ENCODE measurements around the gene PVALB.
A peak's percentile ranks its signal among the peaks of the same experiment; 100 is the strongest.

The PVALB gene

DNA sequence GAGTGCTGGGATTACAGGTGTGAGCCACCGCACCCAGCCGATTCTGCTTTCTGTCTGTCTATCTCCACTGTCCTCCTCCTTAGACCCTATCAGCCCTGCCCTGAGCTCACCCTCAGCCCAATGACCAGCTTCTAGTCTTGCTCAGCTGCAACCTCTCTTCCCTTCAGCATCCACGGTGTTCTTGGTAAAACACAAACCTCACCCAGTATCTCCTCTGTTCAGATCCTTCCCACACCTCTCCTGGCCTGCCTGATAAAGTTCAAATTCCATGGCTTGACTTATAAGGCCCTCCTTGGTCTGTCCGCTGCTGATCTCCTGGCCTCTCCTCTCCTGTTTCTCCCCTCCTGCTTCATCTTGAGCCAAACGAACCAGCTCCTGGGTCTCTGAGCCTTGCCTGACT, 29.4 kb upstream of the PVALB start:
- no peak for DNase-seq

- DNase-seq, result no peak
Measured at GRCh38 chr22:36840106-36840505, 23.3 kb upstream of the PVALB start.

DNA sequence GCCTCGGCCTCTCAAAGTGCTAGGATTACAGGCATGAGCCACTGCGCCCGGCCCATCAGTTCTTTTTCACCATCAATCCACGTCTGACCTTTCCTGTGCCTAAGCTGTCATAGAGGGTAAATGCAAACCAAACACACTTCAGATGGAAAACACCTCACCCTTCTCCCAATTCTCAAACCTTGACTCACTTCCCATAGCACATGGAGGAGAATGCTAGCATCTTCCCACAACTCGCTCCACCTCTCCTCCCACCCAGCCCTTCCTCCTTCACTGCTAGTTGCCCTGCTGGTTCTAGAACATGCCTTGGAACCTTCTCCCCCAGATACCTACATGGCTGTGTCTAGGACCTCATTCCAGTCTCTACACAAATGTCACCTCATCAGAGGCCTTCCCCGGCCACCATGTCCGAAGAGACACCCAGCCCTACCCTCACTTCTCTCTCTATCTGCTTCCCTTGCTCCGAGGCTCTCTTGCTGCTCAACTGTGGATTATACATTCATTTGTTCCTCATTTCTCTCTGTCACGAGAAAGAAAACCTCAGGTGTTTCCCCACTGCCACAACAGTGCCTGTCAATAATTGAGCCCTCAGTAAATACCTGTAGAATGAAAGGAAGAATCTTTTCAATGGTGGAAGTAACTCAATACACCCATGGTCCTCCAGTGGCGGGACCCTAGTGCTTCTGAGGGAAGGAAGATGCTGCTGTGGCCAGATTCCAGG, 22.7 kb upstream of the PVALB start:
- no peak for DNase-seq

- DNase-seq, result no peak
Measured at GRCh38 chr22:36838119-36839030, 21.5 kb upstream of the PVALB start.

- DNase-seq, result no peak
Measured at GRCh38 chr22:36835903-36836302, 19.1 kb upstream of the PVALB start.

- DNase-seq, result no peak
Measured at GRCh38 chr22:36833073-36833472, 16.2 kb upstream of the PVALB start.

- DNase-seq, result no peak
Measured at GRCh38 chr22:36831717-36832116, 14.9 kb upstream of the PVALB start.

- DNase-seq, result no peak
Measured at GRCh38 chr22:36831206-36831605, 14.4 kb upstream of the PVALB start.

- DNase-seq, result no peak
Measured at GRCh38 chr22:36830601-36831000, 13.8 kb upstream of the PVALB start.

- no peak for DNase-seq
Measured at GRCh38 chr22:36829370-36830002, 12.7 kb upstream of the PVALB start.

- DNase-seq, result no peak
Measured at GRCh38 chr22:36828815-36829214, 12.0 kb upstream of the PVALB start.

DNA sequence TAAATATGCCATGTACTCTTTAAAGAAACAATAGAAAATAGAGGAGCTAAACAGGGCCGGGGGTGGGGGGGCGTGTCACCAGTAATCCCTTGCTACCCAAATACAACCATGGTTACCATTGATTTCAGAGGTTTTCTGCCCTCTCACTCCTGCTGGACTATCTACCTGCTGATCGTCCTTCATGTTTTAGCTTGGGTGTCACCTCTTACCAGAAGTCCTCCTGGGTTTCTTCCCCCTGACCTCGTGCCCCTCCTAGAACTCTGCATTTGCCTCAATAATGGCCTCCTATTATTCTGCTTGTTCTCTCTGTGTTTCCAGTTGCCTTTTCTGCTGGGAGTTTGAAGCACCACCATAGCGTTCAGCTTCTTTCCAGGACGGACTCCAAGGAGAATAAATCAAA, 9.4 kb upstream of the PVALB start:
- DNase-seq, result no peak

GRCh38 chr22:36824655-36825054, 7.8 kb upstream of the PVALB start:
- DNase-seq, result no peak

DNA sequence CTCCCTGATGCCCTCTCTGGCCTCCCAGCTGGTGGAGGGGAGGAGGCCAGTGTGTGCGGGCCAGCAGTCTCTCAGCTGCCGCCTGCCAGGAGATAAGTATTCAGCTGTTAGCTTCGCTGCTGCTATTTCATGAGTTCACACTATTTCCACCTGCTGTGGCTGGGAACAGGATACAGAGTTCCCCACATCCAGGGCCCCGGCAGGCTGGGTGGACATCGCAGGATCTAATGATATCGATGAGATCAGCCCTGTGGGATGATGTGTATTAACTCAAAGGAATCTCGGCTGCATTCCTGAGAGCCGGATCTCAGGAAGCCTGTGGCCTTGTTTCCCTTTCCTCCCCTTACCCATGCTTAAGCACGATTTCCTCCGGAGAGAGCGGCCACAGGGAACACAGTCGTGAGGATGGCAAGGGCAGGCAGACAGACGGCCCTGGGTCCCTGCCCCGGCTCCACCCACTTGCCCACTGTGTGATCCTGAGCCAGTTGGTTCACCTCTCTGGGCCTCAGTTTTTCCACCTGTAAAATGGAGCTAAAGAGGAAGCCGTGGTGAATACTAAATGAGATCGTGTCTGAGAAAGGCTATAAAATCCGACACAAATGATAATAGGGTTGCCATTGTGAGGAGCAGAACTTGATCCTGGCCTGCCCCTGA, 6.5 kb upstream of the PVALB start:
- DNase-seq, result peak; percentile 71

DNA sequence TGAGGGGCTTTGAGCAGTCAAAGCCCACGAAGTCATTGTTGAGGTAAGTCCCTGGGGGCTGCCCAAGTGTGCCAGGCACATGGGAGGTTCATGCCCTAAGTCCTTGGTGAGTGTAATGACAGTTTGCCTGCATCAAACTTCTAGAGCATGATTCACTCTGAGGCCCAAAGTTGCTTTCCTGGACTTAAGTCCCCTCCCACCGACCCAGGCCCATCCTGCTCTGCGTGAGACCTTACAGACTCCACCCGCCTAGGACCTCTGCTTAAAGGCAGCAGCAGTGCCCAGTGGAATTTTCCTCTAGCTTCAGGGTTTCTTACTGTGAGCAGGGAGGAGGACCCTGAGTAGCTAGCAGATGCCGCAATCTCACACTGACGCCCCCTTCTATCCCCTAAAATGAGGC, 5.7 kb upstream of the PVALB start:
- no peak for DNase-seq

GRCh38 chr22:36819112-36819511, 2.3 kb upstream of the PVALB start:
- DNase-seq, result no peak

DNA sequence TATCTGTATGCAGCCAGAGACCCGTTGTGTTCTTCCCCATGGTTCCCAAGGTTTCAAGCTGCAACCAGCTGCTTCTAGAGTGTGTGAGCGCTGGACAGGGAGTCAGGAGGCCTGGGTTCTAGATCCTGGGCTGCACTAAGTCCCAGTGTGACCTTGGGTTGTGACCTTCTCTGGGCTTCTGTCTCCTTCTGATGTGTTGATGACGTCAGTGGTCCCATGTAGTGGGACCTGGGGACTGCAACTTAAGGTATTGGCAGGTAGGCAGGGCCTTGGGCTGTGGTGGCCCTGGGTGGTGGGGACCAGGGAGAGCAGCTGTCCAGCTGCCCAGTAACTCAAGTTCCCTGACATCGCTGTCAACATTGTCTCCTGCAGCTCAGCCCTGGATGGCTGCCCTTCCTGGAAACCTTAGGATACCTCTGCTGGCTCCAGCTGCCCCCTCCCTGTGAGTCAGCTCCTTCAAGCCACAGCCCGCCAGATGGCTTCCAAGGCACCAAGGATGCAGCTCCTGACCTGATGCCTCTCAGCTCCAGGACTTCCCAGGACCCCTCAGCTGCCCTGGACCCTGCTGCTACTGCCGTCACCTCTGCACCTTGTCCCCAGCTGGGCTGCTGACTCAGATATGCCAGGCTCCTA, 1.3 kb upstream of the PVALB start:
- DNase-seq, result no peak

GRCh38 chr22:36817525-36817848, 652 bp upstream of the PVALB start:
- DNase-seq, result no peak

- DNase-seq, result no peak
Measured at GRCh38 chr22:36816339-36816635, 548 bp downstream of the PVALB start.

DNA sequence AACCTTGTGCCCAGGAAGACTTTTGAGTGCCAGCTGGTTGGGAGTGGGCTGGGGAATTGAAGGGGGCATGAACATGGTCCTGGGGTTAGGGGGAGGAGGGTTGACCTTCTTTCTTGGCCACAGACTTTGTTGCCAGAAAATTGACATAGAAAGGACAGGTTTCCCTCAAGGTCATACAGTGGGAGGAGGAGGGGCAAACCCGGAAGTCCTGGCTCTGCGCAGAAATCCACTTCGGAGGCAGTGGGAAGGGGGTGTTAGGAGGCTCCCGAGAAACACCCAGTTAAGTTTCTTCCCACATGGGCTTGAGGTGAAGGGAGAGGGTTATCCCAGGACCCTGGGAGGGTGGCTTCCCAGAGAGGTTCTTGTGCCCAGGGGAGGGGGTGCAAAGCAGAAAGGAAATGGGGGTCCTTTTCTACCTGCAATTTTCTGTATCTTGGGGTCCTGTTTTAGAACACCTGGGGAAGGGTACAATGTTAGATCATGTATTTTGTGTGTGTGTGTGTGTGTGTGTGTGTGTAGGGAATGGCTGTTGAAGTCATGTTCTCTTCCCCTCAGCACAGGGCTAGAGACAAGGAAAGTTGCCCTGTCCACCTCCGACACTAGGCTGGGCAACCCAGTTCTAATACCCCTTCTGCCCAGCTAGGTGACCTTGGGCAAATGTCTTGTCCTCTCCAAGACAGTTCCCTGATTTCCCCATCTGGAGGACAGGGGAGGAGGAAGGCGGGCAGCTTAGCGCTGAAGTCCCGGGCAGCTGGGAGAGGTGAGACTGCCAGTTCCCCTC, 1.1 kb downstream of the PVALB start:
- no peak for DNase-seq

DNA sequence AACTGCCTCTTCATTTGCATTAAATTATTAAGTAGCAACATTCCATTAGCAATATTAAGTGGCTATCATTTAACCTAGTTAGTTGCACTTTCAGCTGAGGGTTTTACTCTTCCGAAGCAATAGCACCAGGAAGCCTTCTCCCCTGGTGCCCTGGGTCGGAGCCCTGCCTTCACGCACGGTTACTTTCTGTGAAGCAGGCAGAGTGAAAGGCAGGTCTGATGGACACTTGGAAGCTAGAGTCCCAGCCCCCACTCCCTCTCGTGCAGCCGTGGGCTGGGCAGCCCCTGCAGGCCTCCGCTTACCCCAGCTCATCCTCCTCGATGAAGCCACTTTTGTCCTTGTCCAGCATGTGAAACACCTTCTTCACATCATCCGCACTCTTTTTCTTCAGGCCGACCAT, 2.0 kb downstream of the PVALB start:
- no peak for DNase-seq

DNA sequence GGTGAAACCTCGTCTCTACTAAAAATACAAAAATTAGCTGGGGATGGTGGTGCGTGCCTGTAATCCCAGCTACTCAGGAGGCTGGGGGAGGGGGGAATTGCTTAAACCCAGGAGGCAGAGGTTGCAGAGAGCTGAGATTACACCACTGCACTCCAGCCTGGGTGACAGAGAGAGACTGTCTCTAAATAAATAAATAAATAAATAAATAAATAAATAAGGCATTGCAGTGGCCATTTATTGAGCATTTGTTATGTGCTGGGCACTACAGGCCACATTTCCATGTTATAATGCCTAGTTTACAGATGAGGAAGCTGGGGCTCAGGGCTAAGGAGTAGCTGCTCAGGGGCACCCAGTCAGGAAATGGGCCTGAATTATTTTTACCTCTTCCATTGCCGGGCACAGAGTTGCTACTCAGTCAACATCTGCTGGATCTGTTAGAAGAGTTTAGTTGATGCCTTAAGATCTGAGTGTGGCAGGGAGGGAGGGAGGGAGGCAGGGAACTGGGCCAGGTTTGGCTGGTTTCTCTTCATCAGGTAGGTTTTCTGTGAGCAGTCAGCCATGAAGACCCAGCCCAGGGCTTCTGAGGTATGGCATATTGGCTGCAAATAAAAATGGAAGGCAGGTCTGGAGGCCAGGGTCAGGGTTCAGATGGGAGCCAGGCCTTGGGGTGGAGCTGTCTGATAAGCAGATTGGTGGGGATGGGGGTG, 5.6 kb downstream of the PVALB start:
- no peak for DNase-seq
